ENCODE results near the gene PGPEP1. TPM values are rescaled to one million over a fixed set of nuclear protein-coding genes. Genes with fewer than 3 reads are reported as not detected.
A peak's percentile ranks its signal among the peaks of the same experiment; 100 is the strongest.

The PGPEP1 gene
- total RNA-seq, 1 donor = 21.4 TPM

GRCh38 chr19:18304208-18304457 is 36.3 kb upstream of the PGPEP1 start:
- Histone ChIP-seq H3K9me3 (ENCODE audit: low read depth, low read length) (no peaks in the 10 kb centered on the region), H3K4me3 (ENCODE audit: low read length) (peak overlapping the region; percentile 47), H3K4me1 (ENCODE audit: insufficient read depth, low read length) (peaks cover 70% of the 10 kb centered on the region), H3K27me3 (ENCODE audit: insufficient read depth, low read length) (no peaks in the 10 kb centered on the region)

GRCh38 chr19:18304458-18305310 is 35.7 kb upstream of the PGPEP1 start:
- H3K9me3 ChIP-seq (ENCODE audit: low read depth, low read length) = no peaks in the 10 kb centered on the region
- no peaks in the 10 kb centered on the region for H3K27me3 ChIP-seq (ENCODE audit: insufficient read depth, low read length)
- H3K4me1 ChIP-seq (ENCODE audit: insufficient read depth, low read length) = peaks cover 70% of the 10 kb centered on the region
- H3K4me3 ChIP-seq (ENCODE audit: low read length) = peak overlapping the region; percentile 47

- no peaks in the 10 kb centered on the region for H3K9me3 ChIP-seq (ENCODE audit: low read depth, low read length)
- no peak overlapping the region for H3K4me3 ChIP-seq (ENCODE audit: low read length)
- no peaks in the 10 kb centered on the region for H3K27me3 ChIP-seq (ENCODE audit: insufficient read depth, low read length)
- H3K4me1 ChIP-seq (ENCODE audit: insufficient read depth, low read length) = peaks cover 59% of the 10 kb centered on the region
Measured at GRCh38 chr19:18306209-18306887, 34.0 kb upstream of the PGPEP1 start.

- H3K27me3 ChIP-seq (ENCODE audit: insufficient read depth, low read length) = no peaks in the 10 kb centered on the region
- H3K4me1 ChIP-seq (ENCODE audit: insufficient read depth, low read length) = peaks cover 55% of the 10 kb centered on the region
- no peaks in the 10 kb centered on the region for H3K9me3 ChIP-seq (ENCODE audit: low read depth, low read length)
- no peak overlapping the region for H3K4me3 ChIP-seq (ENCODE audit: low read length)
Measured at GRCh38 chr19:18306888-18307260, 33.5 kb upstream of the PGPEP1 start.

GRCh38 chr19:18307271-18307681 is 33.1 kb upstream of the PGPEP1 start:
- Histone ChIP-seq H3K9me3 (ENCODE audit: low read depth, low read length) (no peaks in the 10 kb centered on the region), H3K4me1 (ENCODE audit: insufficient read depth, low read length) (peaks cover 51% of the 10 kb centered on the region), H3K4me3 (ENCODE audit: low read length) (no peak overlapping the region), H3K27me3 (ENCODE audit: insufficient read depth, low read length) (no peaks in the 10 kb centered on the region)

GRCh38 chr19:18308051-18308947 is 32.1 kb upstream of the PGPEP1 start:
- no peaks in the 10 kb centered on the region for H3K9me3 ChIP-seq (ENCODE audit: low read depth, low read length)
- peaks cover 41% of the 10 kb centered on the region for H3K4me1 ChIP-seq (ENCODE audit: insufficient read depth, low read length)
- H3K4me3 ChIP-seq (ENCODE audit: low read length) = no peak overlapping the region

GRCh38 chr19:18308948-18309325 is 31.5 kb upstream of the PGPEP1 start:
- Histone ChIP-seq H3K4me1 (ENCODE audit: insufficient read depth, low read length) (peaks cover 34% of the 10 kb centered on the region), H3K9me3 (ENCODE audit: low read depth, low read length) (no peaks in the 10 kb centered on the region), H3K27me3 (ENCODE audit: insufficient read depth, low read length) (no peaks in the 10 kb centered on the region), H3K4me3 (ENCODE audit: low read length) (no peak overlapping the region)

More at GRCh38 chr19:18308051-18308947, 32.1 kb upstream of the PGPEP1 start:
- no peaks in the 10 kb centered on the region for H3K27me3 ChIP-seq (ENCODE audit: insufficient read depth, low read length)

- H3K4me1 ChIP-seq (ENCODE audit: insufficient read depth, low read length) = peaks cover 28% of the 10 kb centered on the region
- no peak overlapping the region for H3K4me3 ChIP-seq (ENCODE audit: low read length)
- no peaks in the 10 kb centered on the region for H3K27me3 ChIP-seq (ENCODE audit: insufficient read depth, low read length)
- H3K9me3 ChIP-seq (ENCODE audit: low read depth, low read length) = no peaks in the 10 kb centered on the region
Measured at GRCh38 chr19:18309525-18310064, 30.8 kb upstream of the PGPEP1 start.

GRCh38 chr19:18310118-18310909 is 30.1 kb upstream of the PGPEP1 start:
- Histone ChIP-seq H3K4me1 (ENCODE audit: insufficient read depth, low read length) (peaks cover 23% of the 10 kb centered on the region), H3K9me3 (ENCODE audit: low read depth, low read length) (no peaks in the 10 kb centered on the region), H3K27me3 (ENCODE audit: insufficient read depth, low read length) (no peaks in the 10 kb centered on the region), H3K4me3 (ENCODE audit: low read length) (no peak overlapping the region)

- no peak overlapping the region for H3K4me3 ChIP-seq (ENCODE audit: low read length)
- H3K4me1 ChIP-seq (ENCODE audit: insufficient read depth, low read length) = peaks cover 16% of the 10 kb centered on the region
- H3K27me3 ChIP-seq (ENCODE audit: insufficient read depth, low read length) = no peaks in the 10 kb centered on the region
- no peaks in the 10 kb centered on the region for H3K9me3 ChIP-seq (ENCODE audit: low read depth, low read length)
Measured at GRCh38 chr19:18310966-18311365, 29.4 kb upstream of the PGPEP1 start.

- H3K27me3 ChIP-seq (ENCODE audit: insufficient read depth, low read length) = no peaks in the 10 kb centered on the region
- H3K9me3 ChIP-seq (ENCODE audit: low read depth, low read length) = no peaks in the 10 kb centered on the region
- peaks cover 10% of the 10 kb centered on the region for H3K4me1 ChIP-seq (ENCODE audit: insufficient read depth, low read length)
- no peak overlapping the region for H3K4me3 ChIP-seq (ENCODE audit: low read length)
Measured at GRCh38 chr19:18311502-18312091, 28.8 kb upstream of the PGPEP1 start.

GRCh38 chr19:18312092-18312534 is 28.3 kb upstream of the PGPEP1 start:
- no peaks in the 10 kb centered on the region for H3K27me3 ChIP-seq (ENCODE audit: insufficient read depth, low read length)
- H3K4me3 ChIP-seq (ENCODE audit: low read length) = no peak overlapping the region
- no peaks in the 10 kb centered on the region for H3K9me3 ChIP-seq (ENCODE audit: low read depth, low read length)
- peaks cover 7% of the 10 kb centered on the region for H3K4me1 ChIP-seq (ENCODE audit: insufficient read depth, low read length)

GRCh38 chr19:18313398-18313797 is 27.0 kb upstream of the PGPEP1 start:
- Histone ChIP-seq H3K27me3 (ENCODE audit: insufficient read depth, low read length) (no peaks in the 10 kb centered on the region), H3K4me3 (ENCODE audit: low read length) (no peak overlapping the region), H3K4me1 (ENCODE audit: insufficient read depth, low read length) (peaks cover 11% of the 10 kb centered on the region), H3K9me3 (ENCODE audit: low read depth, low read length) (no peaks in the 10 kb centered on the region)
